Keratinocyte (primary cell): ENCODE data around the gene MCM3AP. TPM values are rescaled to one million over a fixed set of nuclear protein-coding genes. Genes with fewer than 3 reads are reported as not detected.

Experiments
- DNase-seq: peaks from one replicate; pipeline ENCODE4 v3.0.0-alpha.2; 2011; ENCODE audit warnings: low read depth, missing footprints, low spot score
- FAIRE-seq: peaks from 2 replicates; lab custom pipeline; 2011; peaks lifted over from hg19 to GRCh38; lab: Jason Lieb, UNC
- H2AFZ ChIP-seq: 2 replicates; pipeline ENCODE4 v1.6.0; 2012; ENCODE audit warnings: low read length, control low read depth, inconsistent platforms; ENCODE audit not compliant: control insufficient read depth
- H3K27ac ChIP-seq: 2 replicates; pipeline ENCODE4 v1.5.1; 2011; ENCODE audit warnings: low read length; ENCODE audit not compliant: control insufficient read depth, insufficient read depth
- H3K27me3 ChIP-seq: 3 replicates; pipeline ENCODE4 v1.6.0; 2011; ENCODE audit warnings: low read length; ENCODE audit not compliant: control insufficient read depth, insufficient read depth; ENCODE audit errors: extremely low read depth
- H3K36me3 ChIP-seq, 2 experiments: 2 replicates in 1 of 2; 3 replicates in 1 of 2; pipeline ENCODE4 v1.5.1; 2011; ENCODE audit warnings: low read length in 2 of 2, mild to moderate bottlenecking in 1 of 2; ENCODE audit not compliant: control insufficient read depth in 2 of 2, insufficient read depth in 2 of 2; ENCODE audit errors: extremely low read depth in 1 of 2
- H3K4me1 ChIP-seq: 3 replicates; pipeline ENCODE4 v1.5.1; 2011; ENCODE audit warnings: low read length; ENCODE audit not compliant: control insufficient read depth, insufficient read depth; ENCODE audit errors: extremely low read depth
- H3K4me2 ChIP-seq: 3 replicates; pipeline ENCODE4 v1.6.0; 2011; ENCODE audit warnings: low read depth, low read length; ENCODE audit not compliant: control insufficient read depth, insufficient read depth; ENCODE audit errors: extremely low read depth
- H3K4me3 ChIP-seq, 3 experiments: fragments of 200-600 bp in 1 of 3; sonication (generic) in 1 of 3; 2 replicates in 2 of 3; 3 replicates in 1 of 3; pipeline ENCODE4 v1.5.1; 2011 to 2016; ENCODE audit warnings: low read length in 3 of 3, mild to moderate bottlenecking in 3 of 3, control low read depth in 2 of 3, inconsistent platforms in 1 of 3, low read depth in 1 of 3, mixed read lengths in 1 of 3, mixed run types in 1 of 3, moderate library complexity in 1 of 3; ENCODE audit not compliant: control insufficient read depth in 2 of 3, insufficient read depth in 2 of 3; ENCODE audit errors: extremely low read depth in 1 of 3
- H3K79me2 ChIP-seq: 2 replicates; pipeline ENCODE4 v1.6.0; 2012; ENCODE audit warnings: low read length; ENCODE audit not compliant: control insufficient read depth, insufficient read depth
- H3K9ac ChIP-seq: 3 replicates; pipeline ENCODE4 v1.6.0; 2011; ENCODE audit warnings: low read length; ENCODE audit not compliant: control insufficient read depth, insufficient read depth; ENCODE audit errors: extremely low read depth
- H3K9me1 ChIP-seq: 3 replicates; pipeline ENCODE4 v1.6.0; 2011; ENCODE audit warnings: low read length; ENCODE audit not compliant: control insufficient read depth, insufficient read depth; ENCODE audit errors: extremely low read depth
- H3K9me3 ChIP-seq: 2 replicates; pipeline ENCODE4 v1.5.1; 2012; ENCODE audit warnings: low read depth, low read length; ENCODE audit not compliant: control insufficient read depth
- H4K20me1 ChIP-seq: 3 replicates; pipeline ENCODE4 v1.6.0; 2011; ENCODE audit warnings: low read length; ENCODE audit not compliant: control insufficient read depth, insufficient read depth; ENCODE audit errors: extremely low read depth
- EZH2 ChIP-seq: IDR thresholded peaks from one replicate; pipeline ENCODE4 v1.6.1; 2012; ENCODE audit warnings: inconsistent platforms, mild to moderate bottlenecking, low read length, moderate library complexity
- dilution Hi-C: fragments of 300-500 bp; cut with MboI; formaldehyde crosslinking; loops from one replicate; pipeline ENCODE4 v1.7.0; 2020; ENCODE audit warnings: low sequenced_read_pairs; ENCODE audit not compliant: extremely low pct_ligation_motif_present
- polyA plus RNA-seq, 5 experiments: library from polyadenylated mRNA; depleted of rRNA in 3 of 5; stranded (reverse) in 3 of 5; stranded (forward) in 1 of 5; unstranded in 1 of 5; fragments of >200 nt; gene quantifications; 1 replicate in 1 of 5; 2 replicates in 3 of 5; 3 replicates in 1 of 5; pipeline versions ENCODE4 v1.2.1 to v1.2.3, GENCODE V29; 2011 to 2012; ENCODE audit warnings: missing spikeins in 2 of 5, low read depth in 1 of 5, low replicate concordance in 1 of 5
- TF ChIP-seq, protein P1 (sequence below), 3 experiments: IDR thresholded peaks in 1 of 3; conservative IDR thresholded peaks in 1 of 3; optimal IDR thresholded peaks in 1 of 3; 2 replicates in 2 of 3; 3 replicates in 1 of 3; pipeline versions ENCODE3 to v1.5.1; 2011; ENCODE audit warnings: low read length in 3 of 3, mild to moderate bottlenecking in 3 of 3, moderate library complexity in 2 of 3, control low read depth in 1 of 3, inconsistent platforms in 1 of 3; ENCODE audit not compliant: insufficient read depth in 2 of 3; ENCODE audit errors: extremely low read depth in 1 of 3

The MCM3AP gene
- polyA plus RNA-seq, 1 donor (not counting 4 experiments of a cell fraction or from before 2014, with no cell fraction given) = 34.3 TPM

DNA sequence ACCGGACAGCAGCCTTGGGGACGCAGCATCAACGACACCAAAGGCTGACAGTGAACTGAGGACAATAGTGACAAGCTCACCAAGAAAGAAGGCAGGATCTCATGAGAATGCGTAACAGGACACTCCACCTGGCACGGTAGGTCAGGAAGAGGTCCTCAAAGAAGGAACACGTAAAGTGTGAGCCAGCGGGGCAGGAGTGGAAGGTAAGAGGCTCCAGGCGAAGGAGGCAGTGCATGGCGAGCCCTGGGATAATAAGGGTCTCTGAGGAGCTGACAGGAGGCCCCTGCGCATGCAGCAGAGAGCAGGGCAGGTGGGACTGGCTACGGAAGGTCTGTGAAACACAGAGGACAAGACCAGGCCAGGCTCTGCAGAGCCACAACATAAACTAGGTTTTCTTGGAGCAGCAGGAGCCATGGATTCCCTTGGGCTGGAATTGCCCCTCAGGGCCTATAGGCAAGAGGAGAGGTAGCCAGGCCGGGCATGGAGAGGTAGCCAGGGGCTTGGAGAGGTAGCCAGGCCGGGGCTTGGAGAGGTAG lies 65.1 kb downstream of the MCM3AP start:
- Histone ChIP-seq H2AFZ (no peak overlapping the region), H4K20me1 (peaks cover 36% of the 10 kb centered on the region), H3K36me3 (peaks cover 50 to 51% of the 10 kb centered on the region in 2 experiments), H3K9me3 (no peaks in the 10 kb centered on the region), H3K79me2 (peaks cover 85% of the 10 kb centered on the region), H3K9me1 (no peaks in the 10 kb centered on the region), H3K4me1 (peaks cover 3% of the 10 kb centered on the region), H3K27me3 (no peaks in the 10 kb centered on the region), H3K9ac (no peak overlapping the region), H3K27ac (no peak overlapping the region), H3K4me3 (no peak overlapping the region), H3K4me2 (no peak overlapping the region)
- TF ChIP-seq, protein P1, sequence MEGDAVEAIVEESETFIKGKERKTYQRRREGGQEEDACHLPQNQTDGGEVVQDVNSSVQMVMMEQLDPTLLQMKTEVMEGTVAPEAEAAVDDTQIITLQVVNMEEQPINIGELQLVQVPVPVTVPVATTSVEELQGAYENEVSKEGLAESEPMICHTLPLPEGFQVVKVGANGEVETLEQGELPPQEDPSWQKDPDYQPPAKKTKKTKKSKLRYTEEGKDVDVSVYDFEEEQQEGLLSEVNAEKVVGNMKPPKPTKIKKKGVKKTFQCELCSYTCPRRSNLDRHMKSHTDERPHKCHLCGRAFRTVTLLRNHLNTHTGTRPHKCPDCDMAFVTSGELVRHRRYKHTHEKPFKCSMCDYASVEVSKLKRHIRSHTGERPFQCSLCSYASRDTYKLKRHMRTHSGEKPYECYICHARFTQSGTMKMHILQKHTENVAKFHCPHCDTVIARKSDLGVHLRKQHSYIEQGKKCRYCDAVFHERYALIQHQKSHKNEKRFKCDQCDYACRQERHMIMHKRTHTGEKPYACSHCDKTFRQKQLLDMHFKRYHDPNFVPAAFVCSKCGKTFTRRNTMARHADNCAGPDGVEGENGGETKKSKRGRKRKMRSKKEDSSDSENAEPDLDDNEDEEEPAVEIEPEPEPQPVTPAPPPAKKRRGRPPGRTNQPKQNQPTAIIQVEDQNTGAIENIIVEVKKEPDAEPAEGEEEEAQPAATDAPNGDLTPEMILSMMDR (optimal IDR thresholded peaks at IDR 0.05 in 1 of 3, IDR thresholded peaks at IDR 0.05 in 1 of 3, conservative IDR thresholded peaks at IDR 0.05 in 1 of 3; ENCODE audit: extremely low read depth in 1 of 3, insufficient read depth in 2 of 3, low read length in 3 of 3) = no peak
- no peak for TF ChIP-seq EZH2
- DNase-seq (no peak), FAIRE-seq (no peak)
- dilution Hi-C loops = no loop called here

DNA sequence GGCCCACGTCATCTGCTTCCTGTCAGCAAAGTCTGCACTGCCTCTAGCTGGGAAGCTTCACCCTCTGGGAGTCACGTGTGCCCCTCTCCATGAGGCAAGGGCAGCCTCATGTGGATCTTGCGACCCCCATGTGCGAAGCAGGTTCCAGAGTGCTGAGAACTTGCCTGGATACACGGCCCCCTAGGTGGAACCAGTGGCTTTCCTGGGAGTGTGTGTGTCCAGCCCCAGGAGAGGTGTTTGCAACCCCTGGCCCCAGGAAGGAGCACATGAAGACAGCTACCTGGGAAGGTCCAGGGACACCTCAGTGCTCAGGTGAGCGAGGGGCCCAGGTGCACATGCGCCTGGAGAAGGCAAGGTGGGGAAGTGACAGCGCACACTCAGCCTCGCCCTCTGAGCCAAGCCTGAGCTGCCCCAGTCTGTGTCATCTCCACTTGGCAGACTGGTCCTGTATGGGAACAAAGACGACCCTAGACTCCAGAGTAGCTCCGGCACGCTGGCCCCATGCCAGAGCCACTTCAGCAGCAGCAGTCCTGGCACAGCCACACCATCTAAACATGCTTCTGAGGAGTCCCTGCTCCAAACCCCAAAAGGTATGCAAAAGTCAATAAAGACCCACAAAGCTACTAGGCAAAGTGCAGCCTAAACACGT lies 65.7 kb downstream of the MCM3AP start:
- Histone ChIP-seq H3K4me3 (no peak overlapping the region), H3K4me2 (no peak overlapping the region), H3K9ac (no peak overlapping the region), H3K27ac (no peak overlapping the region), H3K9me3 (no peaks in the 10 kb centered on the region), H2AFZ (no peak overlapping the region), H3K79me2 (peaks cover 79% of the 10 kb centered on the region), H3K27me3 (no peaks in the 10 kb centered on the region), H3K9me1 (no peaks in the 10 kb centered on the region), H4K20me1 (peaks cover 35% of the 10 kb centered on the region), H3K36me3 (peaks cover 51 to 53% of the 10 kb centered on the region in 2 experiments), H3K4me1 (peaks cover 3% of the 10 kb centered on the region)
- no peak for TF ChIP-seq EZH2
- TF ChIP-seq, protein P1 (optimal IDR thresholded peaks at IDR 0.05 in 1 of 3, IDR thresholded peaks at IDR 0.05 in 1 of 3, conservative IDR thresholded peaks at IDR 0.05 in 1 of 3; ENCODE audit: extremely low read depth in 1 of 3, insufficient read depth in 2 of 3, low read length in 3 of 3) = no peak
- FAIRE-seq (no peak), DNase-seq (no peak)
- dilution Hi-C loops = no loop called here
